Astrocyte of the cerebellum (primary cell): ENCODE measurements around the gene NTF4.
"Not testable (repeated sequence)": the region's sequence is repeated elsewhere in the genome, so short reads cannot be mapped to it uniquely, and the experiment has no call there.

Experiments used
- DNase-seq: peaks from one replicate; pipeline ENCODE4 v3.0.0-alpha.2; 2011; ENCODE audit warnings: low read depth
- H3K4me3 ChIP-seq: 2 replicates; pipeline ENCODE4 v1.5.1; 2011; ENCODE audit warnings: mild to moderate bottlenecking, low read depth, low read length, moderate library complexity
- in situ Hi-C: cut with HindIII; loops from 2 replicates; pipeline ENCODE4 v1.10.0; 2017; ENCODE audit warnings: low sequenced_read_pairs
- TF ChIP-seq, protein P1 (sequence below): IDR thresholded peaks from 2 replicates; pipeline ENCODE4 v1.5.1; 2012; ENCODE audit warnings: low read length, low read depth, moderate library complexity, mild to moderate bottlenecking; ENCODE audit errors: missing control alignments

Gene NTF4

GRCh38 chr19:49074869-49075268, 10.3 kb upstream of the NTF4 start:
- in situ Hi-C loops, DNase-seq, H3K4me3 ChIP-seq: not testable (repeated sequence)
- TF ChIP-seq, protein P1, sequence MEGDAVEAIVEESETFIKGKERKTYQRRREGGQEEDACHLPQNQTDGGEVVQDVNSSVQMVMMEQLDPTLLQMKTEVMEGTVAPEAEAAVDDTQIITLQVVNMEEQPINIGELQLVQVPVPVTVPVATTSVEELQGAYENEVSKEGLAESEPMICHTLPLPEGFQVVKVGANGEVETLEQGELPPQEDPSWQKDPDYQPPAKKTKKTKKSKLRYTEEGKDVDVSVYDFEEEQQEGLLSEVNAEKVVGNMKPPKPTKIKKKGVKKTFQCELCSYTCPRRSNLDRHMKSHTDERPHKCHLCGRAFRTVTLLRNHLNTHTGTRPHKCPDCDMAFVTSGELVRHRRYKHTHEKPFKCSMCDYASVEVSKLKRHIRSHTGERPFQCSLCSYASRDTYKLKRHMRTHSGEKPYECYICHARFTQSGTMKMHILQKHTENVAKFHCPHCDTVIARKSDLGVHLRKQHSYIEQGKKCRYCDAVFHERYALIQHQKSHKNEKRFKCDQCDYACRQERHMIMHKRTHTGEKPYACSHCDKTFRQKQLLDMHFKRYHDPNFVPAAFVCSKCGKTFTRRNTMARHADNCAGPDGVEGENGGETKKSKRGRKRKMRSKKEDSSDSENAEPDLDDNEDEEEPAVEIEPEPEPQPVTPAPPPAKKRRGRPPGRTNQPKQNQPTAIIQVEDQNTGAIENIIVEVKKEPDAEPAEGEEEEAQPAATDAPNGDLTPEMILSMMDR = peak; percentile 66

DNA sequence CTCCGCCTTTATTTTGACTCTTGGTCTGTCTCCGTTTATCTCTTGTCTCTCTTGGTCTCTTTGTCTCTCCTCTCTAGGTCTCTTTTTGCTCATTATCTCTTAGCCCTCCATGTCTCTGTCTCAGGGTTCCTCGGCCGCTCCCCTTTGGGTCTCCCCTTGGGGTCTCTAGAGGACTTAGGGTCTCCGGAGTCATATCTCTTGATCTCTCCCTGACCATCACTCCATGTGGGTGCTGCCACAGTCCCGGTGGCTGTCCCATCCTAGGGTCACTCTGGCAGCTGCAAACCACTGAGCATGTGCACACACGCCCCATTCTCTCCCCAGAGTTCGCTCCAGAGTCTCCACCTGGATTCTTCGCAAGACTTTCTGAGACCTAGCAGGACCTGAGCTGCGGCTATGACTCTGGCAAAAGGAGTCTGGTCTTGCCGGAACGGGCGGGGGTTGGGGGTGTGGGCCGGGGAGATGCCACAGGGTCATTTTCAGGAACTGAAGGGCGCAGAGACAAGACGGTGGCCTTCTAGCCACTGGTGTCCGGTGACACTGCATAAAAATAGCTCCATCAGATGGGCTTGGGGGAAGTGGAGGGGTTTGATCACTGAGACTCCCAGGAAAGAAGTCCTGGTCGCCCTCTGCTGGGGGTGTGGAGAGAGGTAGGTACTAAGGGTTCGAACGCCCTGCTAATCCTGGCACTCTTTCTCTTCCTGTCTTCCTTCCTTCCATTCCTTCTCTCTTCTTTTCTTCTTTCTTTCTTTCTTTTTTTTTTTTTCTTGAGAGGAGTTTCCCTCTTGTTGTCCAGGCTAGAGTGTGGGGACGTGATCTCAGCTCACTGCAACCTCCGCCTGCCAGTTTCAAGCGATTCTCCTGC, 9.1 kb upstream of the NTF4 start:
- DNase-seq = no peak
- TF ChIP-seq, protein P1 = peak; percentile 18
- H3K4me3 ChIP-seq = no peak overlapping the region
- in situ Hi-C loops = no loop called here

- no peak for DNase-seq
- in situ Hi-C loops = no loop called here
- no peak overlapping the region for H3K4me3 ChIP-seq
- TF ChIP-seq, protein P1 = no peak
These were observed 7.4 kb upstream of the NTF4 start for GRCh38 chr19:49071860-49072547.

GRCh38 chr19:49070416-49070815, 5.8 kb upstream of the NTF4 start:
- no peak overlapping the region for H3K4me3 ChIP-seq
- TF ChIP-seq, protein P1 = no peak
- in situ Hi-C loops = no loop called here
- DNase-seq = no peak

DNA sequence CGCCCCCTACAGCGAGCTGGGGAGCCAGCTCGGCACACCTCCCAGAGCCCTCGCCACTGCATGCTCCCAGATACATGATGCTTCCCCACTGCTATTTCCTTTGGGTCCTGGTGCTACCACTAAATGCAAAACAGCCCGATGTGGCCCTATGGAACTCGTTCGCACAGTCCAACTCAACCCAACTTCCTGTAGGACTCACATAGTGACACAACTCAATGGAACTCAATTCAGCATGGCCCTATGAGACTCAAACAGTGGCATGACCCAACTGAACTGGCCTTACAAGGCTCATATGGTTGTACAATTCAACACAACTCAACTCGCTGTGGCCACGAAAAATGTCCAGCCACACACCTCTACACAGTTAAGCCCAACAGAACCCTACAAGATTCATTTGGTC, 4.4 kb upstream of the NTF4 start:
- in situ Hi-C loops = no loop called here
- TF ChIP-seq, protein P1 = no peak

DNA sequence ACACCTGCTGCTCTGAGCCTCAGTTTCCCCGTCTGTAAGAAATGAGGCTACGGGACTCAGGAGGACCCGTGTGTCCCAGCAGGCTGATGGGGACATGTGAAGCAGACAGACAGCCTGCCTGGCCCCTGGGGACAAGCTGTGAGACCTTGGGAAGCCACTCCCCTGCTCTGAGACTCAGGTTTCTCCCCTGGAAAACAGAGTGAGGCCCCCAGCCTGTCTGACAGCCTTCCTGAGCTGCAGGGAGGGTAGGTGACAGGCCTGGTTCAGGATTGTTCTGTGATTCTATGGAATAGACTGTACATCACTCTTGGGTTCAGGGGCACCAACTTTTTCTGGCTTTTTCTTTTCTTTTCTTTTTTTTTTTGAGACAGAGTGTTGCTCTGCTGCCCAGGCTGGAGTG, 2.9 kb upstream of the NTF4 start:
- in situ Hi-C loops = no loop called here

More for the DNA sequence above, 4.4 kb upstream of the NTF4 start:
- H3K4me3 ChIP-seq = no peak overlapping the region
- no peak for DNase-seq

More for the DNA sequence above, 2.9 kb upstream of the NTF4 start:
- TF ChIP-seq, protein P1 = no peak
- H3K4me3 ChIP-seq = no peak overlapping the region
- DNase-seq = no peak
